Right ventricle myocardium superior (tissue), 1 donor: Measurements from ENCODE around the gene GRHPR. TPM values are rescaled to one million over a fixed set of nuclear protein-coding genes. Genes with fewer than 3 reads are reported as not detected.

ENCODE experiments used
- ATAC-seq: fragments of 200-7000 bp; cut with Tn5 transposase; one replicate; pipeline ENCODE4 v1.9.1; 2020; ENCODE audit warnings: mild to moderate bottlenecking; ENCODE audit not compliant: poor library complexity
- DNase-seq: peaks from one replicate; pipeline ENCODE4 v3.0.0-alpha.2; 2020
- intact Hi-C: fragments of 100-400 bp; cut with DNase I; formaldehyde crosslinking; loops from one replicate; pipeline ENCODE4 v1.11.2; 2022
- total RNA-seq: library from RNA; stranded (reverse); fragmentation: NEBNext Ultra II Directional; extraction: Animal tissue kit (Norgen Biotek cat#: 25700); gene quantifications from one replicate; pipeline ENCODE4 v1.2.1, GENCODE V29; 2021
- donor health status: DM: no; HTN: yes; CAD: no; lungs with severe emphysema.

Gene GRHPR
- total RNA-seq, 1 donor from 2014 or later, result 109 TPM

- intact Hi-C loops, result no loop called here
- ATAC-seq (no peak), DNase-seq (no peak)
These were observed 14.5 kb downstream of the GRHPR start for GRCh38 chr9:37437010-37437409.

- DNase-seq (no peak), ATAC-seq (peak; percentile 50)
- intact Hi-C loops, result no loop called here
These were observed 15.1 kb downstream of the GRHPR start for GRCh38 chr9:37437621-37438020.

- intact Hi-C loops, result no loop called here
- DNase-seq (no peak), ATAC-seq (peak; percentile 24)
These were observed 15.9 kb downstream of the GRHPR start for GRCh38 chr9:37438359-37438758.

- ATAC-seq (no peak), DNase-seq (no peak)
- intact Hi-C loops, result no loop called here
These were observed 19.4 kb downstream of the GRHPR start for GRCh38 chr9:37441776-37442370.

GRCh38 chr9:37442556-37442955, 20.1 kb downstream of the GRHPR start:
- DNase-seq (no peak), ATAC-seq (no peak)
- intact Hi-C loops, result no loop called here

- ATAC-seq (no peak), DNase-seq (no peak)
- intact Hi-C loops, result no loop called here
These were observed 21.1 kb downstream of the GRHPR start for GRCh38 chr9:37443566-37443965.

- intact Hi-C loops, result no loop called here
- no peak for DNase-seq
- ATAC-seq, result no peak
These were observed 22.4 kb downstream of the GRHPR start for GRCh38 chr9:37444890-37445289.

- DNase-seq, result no peak
- ATAC-seq, result no peak
- intact Hi-C loops, result no loop called here
These were observed 23.3 kb downstream of the GRHPR start for GRCh38 chr9:37445832-37446231.

GRCh38 chr9:37446401-37446800, 23.9 kb downstream of the GRHPR start:
- intact Hi-C loops, result no loop called here
- DNase-seq (no peak), ATAC-seq (no peak)

- intact Hi-C loops, result no loop called here
- ATAC-seq, result no peak
- DNase-seq, result no peak
These were observed 24.6 kb downstream of the GRHPR start for GRCh38 chr9:37447111-37447510.

GRCh38 chr9:37449862-37450632, 27.6 kb downstream of the GRHPR start:
- DNase-seq, result no peak
- no peak for ATAC-seq
- intact Hi-C loops, result no loop called here

GRCh38 chr9:37451628-37452027, 29.1 kb downstream of the GRHPR start:
- intact Hi-C loops, result no loop called here
- ATAC-seq (no peak), DNase-seq (no peak)

- intact Hi-C loops, result no loop called here
- DNase-seq, result no peak
- no peak for ATAC-seq
These were observed 30.1 kb downstream of the GRHPR start for GRCh38 chr9:37452611-37453010.

- intact Hi-C loops, result no loop called here
- no peak for ATAC-seq
- DNase-seq, result no peak
These were observed 31.3 kb downstream of the GRHPR start for GRCh38 chr9:37453827-37454226.

GRCh38 chr9:37454238-37454637, 31.7 kb downstream of the GRHPR start:
- intact Hi-C loops, result no loop called here
- DNase-seq (no peak), ATAC-seq (no peak)

GRCh38 chr9:37455884-37456647, 33.6 kb downstream of the GRHPR start:
- DNase-seq (no peak), ATAC-seq (no peak)
- intact Hi-C loops, result no loop called here

- DNase-seq, result no peak
- intact Hi-C loops, result no loop called here
- ATAC-seq, result no peak
These were observed 34.3 kb downstream of the GRHPR start for GRCh38 chr9:37456817-37457216.

GRCh38 chr9:37464006-37464405, 41.5 kb downstream of the GRHPR start:
- DNase-seq (no peak), ATAC-seq (no peak)
- intact Hi-C loops, result no loop called here

- intact Hi-C loops, result no loop called here
- peak; percentile 83 for DNase-seq
- ATAC-seq, result peak; percentile 65
These were observed 42.1 kb downstream of the GRHPR start for GRCh38 chr9:37464426-37465248.
